GM19468 (cell line): ENCODE data around the gene IFRD1.

ENCODE experiments used
- ATAC-seq: cut with Tn5 transposase; IDR thresholded peaks from one replicate; pipeline ENCODE4 v1.9.1; 2021; ENCODE audit warnings: mild to moderate bottlenecking, moderate library complexity, moderate number of reproducible peaks; ENCODE audit not compliant: unreplicated experiment; ENCODE audit errors: extremely low read depth

IFRD1 gene

GRCh38 chr7:112449902-112450806, at the start of gene IFRD1:
IFRD1 (plus strand) TSS chr7:112450460; CDS start chr7:112450689, 229 bp downstream.
- ATAC-seq = peak; percentile 77

GRCh38 chr7:112404321-112404720, 45.9 kb upstream of the IFRD1 start:
- no peak for ATAC-seq

- no peak for ATAC-seq
Measured at GRCh38 chr7:112405286-112405685, 45.0 kb upstream of the IFRD1 start.

- no peak for ATAC-seq
Measured at GRCh38 chr7:112407261-112407660, 43.0 kb upstream of the IFRD1 start.

DNA sequence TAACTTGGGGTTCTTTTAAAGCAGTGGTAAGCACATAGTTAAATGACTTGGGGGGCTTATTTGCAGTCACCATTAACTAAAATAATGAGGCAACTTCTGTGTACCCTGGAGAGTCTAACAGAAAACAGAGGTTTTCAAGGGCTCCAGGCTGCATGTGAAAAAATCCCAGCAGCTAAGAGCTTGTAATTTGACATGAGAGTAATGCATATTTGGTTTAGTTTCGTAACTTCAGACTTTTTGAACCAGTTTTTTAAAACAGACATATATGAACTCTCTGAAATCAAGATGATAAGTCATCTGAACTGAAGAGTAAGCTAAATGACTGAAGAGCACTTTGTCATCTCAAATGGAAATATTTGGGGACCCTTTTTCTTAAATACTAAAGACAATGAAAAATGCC, 40.2 kb upstream of the IFRD1 start:
- no peak for ATAC-seq

DNA sequence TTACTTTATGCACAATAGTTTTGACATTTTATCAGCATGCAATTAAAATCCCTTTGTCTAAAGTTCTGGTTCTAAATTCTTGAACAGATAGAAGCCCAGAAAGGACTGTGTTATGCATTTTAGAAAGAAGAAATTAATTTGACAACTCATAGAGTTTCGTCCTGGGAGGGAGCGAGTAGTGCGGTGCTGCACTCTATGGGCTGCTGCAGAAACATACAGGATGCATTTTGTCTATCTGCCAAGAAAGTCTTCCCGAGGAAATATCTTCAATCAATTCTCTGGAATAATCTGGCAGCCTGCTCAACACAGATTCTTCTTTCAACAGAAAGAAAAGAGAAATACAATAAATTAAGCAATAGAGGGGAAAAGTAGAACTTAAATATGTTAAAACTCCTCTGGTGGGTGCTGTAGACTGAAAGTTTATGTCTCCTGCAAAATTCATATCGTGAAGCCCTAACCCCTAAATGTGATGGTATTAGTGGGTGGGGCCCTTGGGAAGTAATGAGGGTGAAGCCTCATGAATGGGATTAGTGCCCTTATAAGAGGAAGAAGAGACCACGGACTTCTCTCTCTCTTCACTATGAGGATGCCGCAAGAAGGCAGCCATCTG, 39.0 kb upstream of the IFRD1 start:
- ATAC-seq = no peak

DNA sequence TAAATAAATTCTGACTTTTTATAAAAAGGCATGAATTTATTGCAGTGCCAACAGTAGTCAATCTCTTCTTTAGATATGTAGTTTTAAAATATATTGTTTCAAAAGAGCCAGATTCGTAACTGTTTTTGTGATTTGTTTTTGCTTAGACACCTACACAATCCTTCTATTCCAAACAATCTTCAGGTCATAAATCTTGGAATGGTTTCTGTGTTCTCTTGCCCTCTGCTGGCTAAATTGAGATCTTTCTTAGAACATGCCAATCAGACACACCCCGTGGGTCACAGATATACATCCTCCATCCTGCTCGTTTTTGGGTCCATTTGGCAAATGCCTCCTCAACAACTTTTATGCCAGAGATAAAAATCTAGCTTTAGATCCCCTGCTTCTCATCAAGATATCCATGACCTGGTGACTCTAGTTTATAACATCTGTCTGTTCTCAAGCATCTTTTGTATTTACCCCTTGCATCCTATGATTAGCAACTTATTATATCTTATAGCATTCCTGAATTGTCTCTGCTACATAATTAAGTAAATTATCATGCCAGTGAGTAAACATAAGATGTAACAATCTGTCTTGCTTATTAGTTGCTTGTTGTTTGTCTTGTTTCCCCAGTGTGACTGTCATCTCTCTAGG, 35.3 kb upstream of the IFRD1 start:
- ATAC-seq = no peak

- no peak for ATAC-seq
Measured at GRCh38 chr7:112416127-112416526, 34.1 kb upstream of the IFRD1 start.

GRCh38 chr7:112419543-112420130, 30.6 kb upstream of the IFRD1 start:
- ATAC-seq = no peak

DNA sequence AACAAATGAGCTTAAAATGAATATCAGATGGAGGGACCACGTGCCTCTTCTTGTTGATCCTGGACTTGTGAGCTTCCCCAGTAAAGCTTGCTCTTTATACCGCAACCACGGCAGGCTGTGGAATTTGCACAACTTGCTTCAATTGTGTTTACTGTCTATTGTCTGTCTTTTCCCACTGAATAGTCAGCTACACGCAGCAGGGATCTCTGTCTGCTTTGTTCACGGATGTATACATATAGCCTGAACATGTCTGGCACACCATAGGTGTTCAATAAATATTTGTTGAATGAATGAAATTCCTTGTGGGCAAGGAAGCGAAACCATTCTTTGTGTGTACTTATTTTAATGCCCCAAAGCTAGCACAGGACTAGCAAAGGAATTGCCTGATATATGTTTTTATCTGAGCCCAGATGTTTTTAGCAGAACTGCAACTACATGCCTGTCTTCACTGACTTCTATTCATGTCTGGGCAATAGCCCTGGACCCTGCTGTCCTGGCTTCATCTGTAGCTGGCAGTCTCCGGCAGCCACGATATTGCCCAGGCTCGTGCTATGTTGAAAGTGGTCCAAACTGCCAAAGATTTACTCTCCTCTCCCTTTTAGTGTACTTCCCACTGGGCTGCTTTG, 29.9 kb upstream of the IFRD1 start:
- ATAC-seq = no peak

DNA sequence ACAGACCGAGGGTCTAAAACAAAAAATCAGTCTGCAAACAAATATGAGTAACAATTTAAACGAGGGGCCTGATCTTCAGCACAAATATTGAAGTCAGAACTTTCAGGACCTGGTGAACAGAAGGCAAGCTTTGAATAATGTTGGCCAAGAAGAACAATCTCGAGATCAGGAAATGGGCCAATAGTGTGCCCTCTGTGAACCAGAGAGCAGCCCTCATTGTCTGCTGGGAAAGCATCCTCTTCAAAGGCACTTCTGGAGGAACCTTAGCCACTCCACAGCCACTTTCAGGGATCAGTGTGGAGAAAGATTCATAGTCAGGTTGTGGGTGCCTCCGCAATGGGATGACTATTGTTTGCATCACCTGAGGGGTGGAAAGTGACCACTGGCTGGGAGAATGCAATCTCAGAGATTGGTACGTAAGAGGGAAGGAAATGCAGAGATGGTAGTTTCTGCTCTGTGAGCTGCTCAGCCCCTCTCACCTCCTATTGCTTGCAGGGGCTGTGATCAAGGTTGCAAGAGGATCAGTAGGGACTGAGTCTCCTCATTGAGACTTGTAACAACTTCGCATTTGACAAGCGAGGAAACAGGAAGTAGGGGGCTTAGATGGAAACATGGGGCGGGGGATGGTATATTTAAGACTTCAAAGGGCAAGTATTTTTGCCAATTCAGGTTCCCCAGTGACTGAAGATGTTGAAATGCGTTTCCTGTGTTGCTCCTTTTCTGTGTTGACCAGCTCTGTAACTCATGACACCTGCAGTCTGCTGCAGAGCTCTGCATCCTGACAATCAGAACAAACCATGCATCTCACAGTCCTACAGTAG, 28.4 kb upstream of the IFRD1 start:
- no peak for ATAC-seq

- ATAC-seq = no peak
Measured at GRCh38 chr7:112422842-112423496, 27.3 kb upstream of the IFRD1 start.

- no peak for ATAC-seq
Measured at GRCh38 chr7:112423987-112424386, 26.3 kb upstream of the IFRD1 start.

DNA sequence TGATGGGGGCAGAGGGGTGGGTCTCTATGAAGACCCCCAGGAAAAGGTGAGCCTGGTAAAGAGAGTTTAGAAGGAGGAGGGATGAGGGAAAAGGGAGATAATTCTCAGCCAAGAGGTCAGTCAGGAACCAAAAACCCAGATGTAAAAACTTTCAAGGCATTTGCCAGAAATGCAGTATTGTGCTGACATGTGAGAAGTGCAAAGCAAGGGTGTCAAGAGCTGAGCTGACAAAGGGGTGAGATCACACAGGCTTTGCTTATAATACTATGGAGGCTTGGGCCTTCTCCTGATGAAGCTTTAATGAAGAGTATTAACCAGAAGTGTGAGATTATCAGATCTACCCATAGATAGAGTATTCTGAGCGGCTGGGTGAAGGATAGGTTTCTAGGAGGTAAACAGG, 22.3 kb upstream of the IFRD1 start:
- ATAC-seq = no peak

DNA sequence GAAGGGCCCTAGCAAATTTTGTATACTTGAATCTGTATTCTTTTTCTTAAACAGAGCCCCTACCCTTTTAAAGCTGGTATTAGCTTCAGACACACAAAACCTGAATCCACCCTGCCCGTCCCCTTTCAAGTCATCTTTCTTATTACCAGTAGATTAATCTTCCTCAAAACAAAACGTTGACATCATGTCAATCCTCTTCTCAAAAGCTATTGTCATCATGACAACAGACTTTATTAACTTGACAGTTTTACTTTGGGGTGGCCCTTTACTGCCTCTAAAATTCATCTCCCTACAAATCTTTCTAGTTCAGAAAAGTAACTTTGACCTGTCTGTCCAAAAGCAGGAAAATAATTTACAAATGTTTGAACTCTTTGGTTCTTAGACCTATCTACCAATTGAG, 21.5 kb upstream of the IFRD1 start:
- no peak for ATAC-seq

DNA sequence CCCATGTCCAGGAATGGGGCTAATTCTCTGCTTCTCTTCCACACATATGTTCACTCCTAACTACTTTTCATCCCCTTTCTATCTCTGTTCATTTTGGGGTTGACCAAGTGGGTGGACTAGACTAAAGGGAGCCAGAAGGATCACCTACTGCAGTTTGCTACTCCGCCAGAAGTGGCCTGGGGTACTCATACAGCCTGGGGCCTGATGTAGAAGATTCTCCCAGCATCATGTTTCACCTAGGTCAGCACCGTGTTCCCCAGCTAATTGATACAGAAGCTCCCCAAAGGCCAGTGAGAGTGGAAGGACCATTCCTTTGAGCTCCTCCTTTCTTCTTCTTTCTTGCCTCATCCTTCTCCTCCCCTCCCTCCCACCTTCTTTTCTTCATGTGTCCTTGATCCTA, 19.6 kb upstream of the IFRD1 start:
- ATAC-seq = no peak

DNA sequence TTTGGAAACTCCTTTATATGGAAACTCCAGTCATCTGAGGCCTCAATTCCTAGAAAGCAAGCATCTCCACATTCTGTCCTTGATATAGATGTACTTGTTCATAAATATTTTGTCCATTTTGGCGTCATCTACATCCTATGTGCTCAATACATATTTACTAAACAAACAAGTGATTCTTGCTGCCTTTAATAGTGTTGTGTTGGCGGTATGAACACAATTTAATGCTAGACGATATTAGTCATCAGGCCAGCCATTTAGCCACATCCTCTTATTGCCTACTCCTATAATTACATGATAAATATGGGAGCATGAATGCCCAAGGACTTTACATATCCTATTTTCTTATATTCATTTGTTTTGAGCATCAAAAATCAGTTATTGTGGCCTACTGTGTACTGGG, 18.5 kb upstream of the IFRD1 start:
- no peak for ATAC-seq

- ATAC-seq = no peak
Measured at GRCh38 chr7:112433289-112433688, 17.0 kb upstream of the IFRD1 start.

- ATAC-seq = no peak
Measured at GRCh38 chr7:112437072-112437471, 13.2 kb upstream of the IFRD1 start.
